Measurements from ENCODE around the gene MLH3. TPM values are rescaled to one million over a fixed set of nuclear protein-coding genes. Genes with fewer than 3 reads are reported as not detected.

Gene MLH3
- total RNA-seq, 6 experiments from 2014 or later, result 9.6 to 20.2 (median 13.2) TPM

DNA sequence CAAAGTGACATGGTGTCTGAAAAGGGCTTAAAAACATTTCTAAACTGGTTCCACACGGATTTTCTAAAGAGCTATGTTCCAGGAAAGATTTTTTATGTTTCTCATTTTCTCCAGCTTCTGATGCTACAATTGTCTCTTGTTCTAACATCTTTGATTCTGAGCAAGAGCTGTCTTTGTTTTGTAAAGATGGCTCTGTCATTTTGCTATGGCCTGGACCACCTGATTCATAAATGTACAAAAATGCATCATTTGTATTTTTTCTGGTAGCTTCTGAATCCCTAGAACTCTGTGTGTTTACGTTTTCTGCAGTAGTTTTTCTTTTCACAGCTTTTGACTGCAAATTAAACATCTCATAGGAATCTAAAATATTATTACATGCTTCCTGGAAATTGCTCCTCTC lies 3.2 kb downstream of the MLH3 start:
- Histone ChIP-seq H3K27me3 (no peaks in the 10 kb centered on the region), H3K4me1 (peaks cover 0 to 7% (median 5%) of the 10 kb centered on the region in 4 donors), H3K9me3 (no peaks in the 10 kb centered on the region), H3K36me3 (no peaks in the 10 kb centered on the region), H3K27ac (no peak overlapping the region), H3K4me3 (no peak overlapping the region)
- no peak for ATAC-seq
- TF ChIP-seq, protein P1, sequence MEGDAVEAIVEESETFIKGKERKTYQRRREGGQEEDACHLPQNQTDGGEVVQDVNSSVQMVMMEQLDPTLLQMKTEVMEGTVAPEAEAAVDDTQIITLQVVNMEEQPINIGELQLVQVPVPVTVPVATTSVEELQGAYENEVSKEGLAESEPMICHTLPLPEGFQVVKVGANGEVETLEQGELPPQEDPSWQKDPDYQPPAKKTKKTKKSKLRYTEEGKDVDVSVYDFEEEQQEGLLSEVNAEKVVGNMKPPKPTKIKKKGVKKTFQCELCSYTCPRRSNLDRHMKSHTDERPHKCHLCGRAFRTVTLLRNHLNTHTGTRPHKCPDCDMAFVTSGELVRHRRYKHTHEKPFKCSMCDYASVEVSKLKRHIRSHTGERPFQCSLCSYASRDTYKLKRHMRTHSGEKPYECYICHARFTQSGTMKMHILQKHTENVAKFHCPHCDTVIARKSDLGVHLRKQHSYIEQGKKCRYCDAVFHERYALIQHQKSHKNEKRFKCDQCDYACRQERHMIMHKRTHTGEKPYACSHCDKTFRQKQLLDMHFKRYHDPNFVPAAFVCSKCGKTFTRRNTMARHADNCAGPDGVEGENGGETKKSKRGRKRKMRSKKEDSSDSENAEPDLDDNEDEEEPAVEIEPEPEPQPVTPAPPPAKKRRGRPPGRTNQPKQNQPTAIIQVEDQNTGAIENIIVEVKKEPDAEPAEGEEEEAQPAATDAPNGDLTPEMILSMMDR (IDR thresholded peaks at IDR 0.05), result no peak
- no peak for TF ChIP-seq POLR2A (IDR thresholded peaks at IDR 0.05)
- DNase-seq, result no peak
- 93% methylated on average over 2 of the region's 2 CpGs for WGBS (ENCODE audit: insufficient coverage, low coverage, low lambda C conversion rate, missing lambda C conversion rate)
- intact Hi-C loops (cut with DNase I), result no loop called here

DNA sequence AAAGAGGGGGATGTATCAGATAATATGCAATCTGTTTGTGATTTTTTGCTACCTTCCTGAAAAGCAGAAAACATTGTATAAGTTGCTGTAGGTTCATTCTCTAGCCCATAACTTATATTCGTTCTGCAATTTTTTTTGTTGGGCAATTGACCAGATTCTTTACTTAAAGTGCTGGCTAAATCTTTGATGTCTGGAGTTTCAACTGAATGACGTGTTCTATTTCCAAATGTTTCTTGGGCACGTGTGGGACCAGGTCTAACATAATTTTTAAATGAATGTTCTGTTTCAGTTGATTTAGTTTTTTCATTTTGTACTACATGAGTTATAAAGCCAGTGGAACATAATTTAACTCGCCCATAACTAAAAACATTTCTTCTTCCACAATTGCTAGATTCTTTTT lies 3.8 kb downstream of the MLH3 start:
- intact Hi-C loops (cut with DNase I), result no loop called here
- H3K27ac ChIP-seq, result no peak overlapping the region
- H3K4me3 ChIP-seq, result no peak overlapping the region

DNA sequence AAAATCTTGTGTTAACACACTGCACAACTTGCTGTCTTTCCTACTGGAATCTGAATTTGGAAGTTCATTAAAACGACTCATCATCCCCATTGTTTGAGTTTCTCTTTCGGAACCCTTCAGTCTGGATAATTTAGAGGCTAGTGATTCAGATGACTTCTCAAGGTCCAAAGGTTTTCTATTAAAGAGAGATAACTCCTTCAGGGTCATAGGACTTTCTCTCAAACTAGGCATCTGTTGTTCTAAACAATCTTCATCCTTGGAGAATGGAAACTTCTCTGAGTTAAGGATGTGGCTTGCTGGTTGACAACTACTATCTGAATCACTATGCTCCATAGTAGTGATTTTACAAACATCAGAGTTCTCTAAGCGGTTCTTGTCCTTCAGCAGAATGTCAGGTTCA lies 4.4 kb downstream of the MLH3 start:
- Histone ChIP-seq H3K27ac (no peak overlapping the region), H3K4me1 (peaks cover 0 to 13% (median 5%) of the 10 kb centered on the region in 4 donors)
- ATAC-seq, result no peak

More for the DNA sequence above, 3.8 kb downstream of the MLH3 start:
- no peak for TF ChIP-seq POLR2A (IDR thresholded peaks at IDR 0.05)
- TF ChIP-seq, protein P1 (IDR thresholded peaks at IDR 0.05), result no peak
- no peaks in the 10 kb centered on the region for H3K36me3 ChIP-seq
- DNase-seq (no peak), ATAC-seq (no peak)
- WGBS (ENCODE audit: insufficient coverage, low coverage, low lambda C conversion rate, missing lambda C conversion rate), result 100% methylated on average over 4 of the region's 4 CpGs
- no peaks in the 10 kb centered on the region for H3K27me3 ChIP-seq
- peaks cover 0 to 7% (median 5%) of the 10 kb centered on the region in 4 donors for H3K4me1 ChIP-seq
- H3K9me3 ChIP-seq, result no peaks in the 10 kb centered on the region

DNA sequence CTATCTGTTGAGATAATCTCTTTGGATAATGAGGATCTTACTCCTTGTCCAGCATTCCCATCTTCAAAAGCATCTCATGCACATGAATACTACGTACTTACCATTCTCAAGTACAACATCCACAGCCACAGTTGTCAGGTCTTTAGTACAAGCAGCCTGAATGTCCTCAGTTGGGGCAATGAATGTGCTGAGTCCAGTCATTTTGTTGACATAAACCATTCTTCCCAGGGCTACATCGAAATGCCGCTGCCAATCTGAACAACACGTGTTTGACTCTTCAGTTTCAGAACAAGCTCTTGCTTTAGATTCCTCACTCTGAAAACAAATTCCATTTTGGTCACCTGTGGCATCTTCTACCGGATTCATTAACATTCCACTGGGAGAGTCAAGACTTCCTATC lies 5.0 kb downstream of the MLH3 start:
- Histone ChIP-seq H3K4me3 (no peak overlapping the region), H3K27ac (no peak overlapping the region), H3K27me3 (no peaks in the 10 kb centered on the region), H3K9me3 (no peaks in the 10 kb centered on the region), H3K4me1 (peaks cover 0 to 18% (median 5%) of the 10 kb centered on the region in 4 donors), H3K36me3 (no peaks in the 10 kb centered on the region)
- TF ChIP-seq, protein P1 (IDR thresholded peaks at IDR 0.05), result no peak
- TF ChIP-seq POLR2A (IDR thresholded peaks at IDR 0.05), result no peak
- ATAC-seq (peak in 3 of 4 donors; percentile 8 to 12 (median 8)), DNase-seq (no peak)
- 59% methylated on average over 3 of the region's 5 CpGs for WGBS (ENCODE audit: insufficient coverage, low coverage, low lambda C conversion rate, missing lambda C conversion rate)
- intact Hi-C loops (cut with DNase I), result no loop called here

More for the DNA sequence above, 4.4 kb downstream of the MLH3 start:
- H3K4me3 ChIP-seq, result no peak overlapping the region
- no peaks in the 10 kb centered on the region for H3K27me3 ChIP-seq
- intact Hi-C loops (cut with DNase I), result no loop called here
- no peaks in the 10 kb centered on the region for H3K9me3 ChIP-seq
- 86% methylated on average over 3 of the region's 3 CpGs for WGBS (ENCODE audit: insufficient coverage, low coverage, low lambda C conversion rate, missing lambda C conversion rate)
- H3K36me3 ChIP-seq, result no peaks in the 10 kb centered on the region
- no peak for TF ChIP-seq POLR2A (IDR thresholded peaks at IDR 0.05)
- TF ChIP-seq, protein P1 (IDR thresholded peaks at IDR 0.05), result no peak
- DNase-seq, result no peak

DNA sequence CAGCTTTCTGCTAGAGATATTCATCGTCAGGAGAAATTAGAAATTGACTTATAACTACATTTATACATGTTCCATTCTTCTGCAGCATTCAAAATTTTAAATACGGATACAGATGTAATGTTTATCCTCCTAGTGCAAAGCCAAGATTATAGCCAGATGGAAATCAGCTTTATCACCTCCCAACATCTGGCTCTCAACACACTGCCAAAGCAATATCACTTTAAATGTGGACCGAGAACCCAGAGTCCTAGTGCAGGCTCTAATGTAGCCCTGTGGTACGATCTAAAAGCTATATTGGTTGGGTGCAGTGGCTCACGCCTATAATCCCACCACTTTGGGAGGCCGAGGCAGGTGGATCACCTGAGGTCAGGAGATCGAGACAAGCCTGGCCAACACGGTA lies 6.5 kb downstream of the MLH3 start:
- DNase-seq (no peak), ATAC-seq (no peak)
- intact Hi-C loops (cut with DNase I), result no loop called here
- no peaks in the 10 kb centered on the region for H3K9me3 ChIP-seq
- no peak for TF ChIP-seq POLR2A (IDR thresholded peaks at IDR 0.05)
- TF ChIP-seq, protein P1 (IDR thresholded peaks at IDR 0.05), result no peak
- WGBS (ENCODE audit: insufficient coverage, low coverage, low lambda C conversion rate, missing lambda C conversion rate), result 70% methylated on average over 4 of the region's 8 CpGs
- H3K27ac ChIP-seq, result no peak overlapping the region
- peaks cover 0 to 19% (median 6%) of the 10 kb centered on the region in 4 donors for H3K4me1 ChIP-seq
- H3K4me3 ChIP-seq, result no peak overlapping the region
- H3K36me3 ChIP-seq, result no peaks in the 10 kb centered on the region
- no peaks in the 10 kb centered on the region for H3K27me3 ChIP-seq
